HepG2 (cell line): ENCODE results near the gene AEBP1. TPM values are rescaled to one million over a fixed set of nuclear protein-coding genes. Genes with fewer than 3 reads are reported as not detected.
A peak's percentile ranks its signal among the peaks of the same experiment; 100 is the strongest.

Experiments used
- BATF2 ChIP-seq: sonication (generic); formaldehyde crosslinking; IDR thresholded peaks from 2 replicates; pipeline ENCODE4 v1.8.0; 2022; ENCODE audit warnings: mild to moderate bottlenecking, missing genetic modification reagents, moderate library complexity
- BCL6 ChIP-seq: IDR thresholded peaks from 2 replicates; pipeline ENCODE4 v1.6.1; 2016; ENCODE audit warnings: missing genetic modification reagents, missing compliant biosample characterization
- ESRRA ChIP-seq: sonication (generic); formaldehyde crosslinking; IDR thresholded peaks from 2 replicates; pipeline ENCODE4 v1.5.1; 2020; ENCODE audit warnings: mild to moderate bottlenecking, low read depth, missing genetic modification reagents
- EZH2 ChIP-seq: conservative IDR thresholded peaks from 2 replicates; pipeline ENCODE4 v1.6.1; 2012; ENCODE audit warnings: mild to moderate bottlenecking, low read depth, low read length, moderate library complexity
- FOXP1 ChIP-seq, 2 experiments: fragments of 450-650 bp in 1 of 2; IDR thresholded peaks; 2 replicates each; pipeline ENCODE4 v1.6.1; 2017 to 2018; ENCODE audit warnings: antibody characterized with exemption in 1 of 2
- GABPA ChIP-seq, 2 experiments: IDR thresholded peaks; 2 replicates each; pipeline ENCODE4 v1.6.1; 2011 to 2016; ENCODE audit warnings: low read depth in 2 of 2, low read length in 1 of 2, missing biosample characterization in 1 of 2, missing genetic modification characterization in 1 of 2
- HMG20A ChIP-seq: IDR thresholded peaks from 2 replicates; pipeline ENCODE4 v1.6.1; 2016; ENCODE audit warnings: borderline replicate concordance
- HNF4G ChIP-seq, 2 experiments: sonication (generic) in 1 of 2; formaldehyde crosslinking in 1 of 2; IDR thresholded peaks; 2 replicates each; pipeline versions ENCODE4 v1.4.0 to v1.6.1; 2011 to 2020; ENCODE audit warnings: borderline replicate concordance in 2 of 2, low read depth in 2 of 2, mild to moderate bottlenecking in 2 of 2, low read length in 1 of 2, missing genetic modification reagents in 1 of 2, moderate library complexity in 1 of 2
- JARID2 ChIP-seq: sonication (generic); formaldehyde crosslinking; IDR thresholded peaks from 2 replicates; pipeline ENCODE4 v1.8.1; 2023; ENCODE audit warnings: missing genetic modification reagents, inconsistent platforms; ENCODE audit not compliant: insufficient replicate concordance
- MAX ChIP-seq: IDR thresholded peaks from 2 replicates; pipeline ENCODE4 v1.6.1; 2012; ENCODE audit warnings: inconsistent platforms
- MEIS2 ChIP-seq: sonication (generic); formaldehyde crosslinking; IDR thresholded peaks from 2 replicates; pipeline ENCODE4 v1.9.0; 2021; ENCODE audit warnings: mild to moderate bottlenecking, missing genetic modification reagents
- MLX ChIP-seq: IDR thresholded peaks from 2 replicates; pipeline ENCODE4 v1.6.1; 2016
- NFKB2 ChIP-seq: sonication (generic); formaldehyde crosslinking; IDR thresholded peaks from 2 replicates; pipeline ENCODE4 v1.4.0; 2020; ENCODE audit warnings: missing genetic modification reagents, borderline replicate concordance
- NFRKB ChIP-seq: fragments of 450-650 bp; IDR thresholded peaks from 2 replicates; pipeline ENCODE4 v1.6.1; 2017
- NFYC ChIP-seq: IDR thresholded peaks from 2 replicates; pipeline ENCODE4 v1.6.1; 2016; ENCODE audit warnings: missing genetic modification reagents, missing compliant biosample characterization
- PCBP1 ChIP-seq: fragments of 200-400 bp; formaldehyde crosslinking; IDR thresholded peaks from 2 replicates; pipeline ENCODE4 v1.6.1; 2017; ENCODE audit warnings: mild to moderate bottlenecking, low read depth, low read length, borderline replicate concordance
- PPARG ChIP-seq: conservative IDR thresholded peaks from 2 replicates; pipeline ENCODE4 v1.6.1; 2016; ENCODE audit warnings: missing biosample characterization, missing genetic modification reagents
- SP1 ChIP-seq, 2 experiments: fragments of 450-650 bp in 1 of 2; sonication (generic) in 1 of 2; formaldehyde crosslinking in 1 of 2; IDR thresholded peaks; 2 replicates each; pipeline versions ENCODE4 v1.4.0 to v1.6.1; 2016 to 2020; ENCODE audit warnings: missing genetic modification reagents in 1 of 2
- TFDP1 ChIP-seq: IDR thresholded peaks from 2 replicates; pipeline ENCODE4 v1.6.1; 2016; ENCODE audit warnings: missing compliant biosample characterization, missing genetic modification reagents, borderline replicate concordance
- YY1 ChIP-seq: IDR thresholded peaks from 2 replicates; pipeline ENCODE4 v1.6.1; 2011; ENCODE audit warnings: low read length, low read depth, moderate library complexity, mild to moderate bottlenecking; ENCODE audit not compliant: insufficient read depth, insufficient replicate concordance
- ZGPAT ChIP-seq: IDR thresholded peaks from 2 replicates; pipeline ENCODE4 v1.6.1; 2016; ENCODE audit warnings: mild to moderate bottlenecking
- ZKSCAN8 ChIP-seq: IDR thresholded peaks from 2 replicates; pipeline ENCODE4 v1.6.1; 2016; ENCODE audit warnings: borderline replicate concordance, missing genetic modification reagents, missing compliant biosample characterization
- ZNF101 ChIP-seq: sonication (generic); formaldehyde crosslinking; IDR thresholded peaks from 2 replicates; pipeline ENCODE4 v1.4.0; 2020; ENCODE audit warnings: mild to moderate bottlenecking, low read depth, missing genetic modification reagents, borderline replicate concordance
- ZNF484 ChIP-seq: sonication (generic); formaldehyde crosslinking; IDR thresholded peaks from 2 replicates; pipeline ENCODE4 v1.5.1; 2020; ENCODE audit warnings: mild to moderate bottlenecking, low read depth, missing genetic modification reagents, borderline replicate concordance
- ZNF773 ChIP-seq: sonication (generic); formaldehyde crosslinking; IDR thresholded peaks from 2 replicates; pipeline ENCODE4 v1.4.0; 2020; ENCODE audit warnings: missing genetic modification reagents, borderline replicate concordance
- polyA plus RNA-seq, 8 experiments: library from polyadenylated mRNA; depleted of rRNA in 3 of 8; stranded (reverse) in 7 of 8; unstranded in 1 of 8; fragments of >200 nt; fragmentation: Illumina TruSeq in 4 of 8; extraction: Trizol in 4 of 8; gene quantifications; 2 replicates each; pipeline versions ENCODE4 v1.2.1 to v1.2.3, GENCODE V29; 2011 to 2016; ENCODE audit warnings: low read depth in 4 of 8, missing spikeins in 1 of 8, mixed read lengths in 1 of 8; ENCODE audit not compliant: insufficient read depth in 1 of 8
- total RNA-seq, 5 experiments: library from RNA; depleted of rRNA; stranded (reverse); fragments of >200 nt; fragmentation: Illumina TruSeq; extraction: Trizol; gene quantifications; 2 replicates each; pipeline ENCODE4 v1.2.3, GENCODE V29; 2016; ENCODE audit warnings: low read depth in 1 of 5

AEBP1 gene
- total and polyA plus RNA-seq, 2 of the 13 experiments (the other 11 are each of a cell fraction or from before 2014, with no cell fraction given), result 0.22 to 0.55 TPM

- TF ChIP-seq YY1 (no peak), JARID2 (CRISPR knock-in tag) (no peak), MEIS2 (CRISPR knock-in tag) (peak; percentile 24; the same call in 1 of the 2 replicates), EZH2 (no peak), BATF2 (CRISPR knock-in tag) (no peak), GABPA (IDR thresholded peaks at IDR 0.05; ENCODE audit: low read depth, low read length) (no peak), GABPA (CRISPR knock-in tag; IDR thresholded peaks at IDR 0.05; ENCODE audit: low read depth) (peak; percentile 57), ZGPAT (peak; percentile 43; the same call in 1 of the 2 replicates), ZNF484 (CRISPR knock-in tag) (no peak), ESRRA (0 out of 2 replicates have a peak, but pooled peaks have one; percentile 45), SP1 (IDR thresholded peaks at IDR 0.05) (no peak), SP1 (CRISPR knock-in tag; IDR thresholded peaks at IDR 0.05) (0 out of 2 replicates have a peak, but pooled peaks have one; percentile 26), NFKB2 (CRISPR knock-in tag) (peak; percentile 39; the same call in 1 of the 2 replicates), TFDP1 (no peak), HMG20A (CRISPR knock-in tag) (no peak), NFYC (CRISPR knock-in tag) (peak; percentile 77), PPARG (CRISPR knock-in tag) (peak; percentile 100), PCBP1 (no peak), MAX (peak; percentile 86), MLX (CRISPR knock-in tag) (0 out of 2 replicates have a peak, but pooled peaks have one; percentile 47), ZKSCAN8 (CRISPR knock-in tag) (peak; percentile 41; the same call in 1 of the 2 replicates), FOXP1 (IDR thresholded peaks at IDR 0.05) (no peak), FOXP1 (CRISPR knock-in tag; IDR thresholded peaks at IDR 0.05) (no peak), ZNF773 (CRISPR knock-in tag) (no peak), ZNF101 (CRISPR knock-in tag) (no peak), HNF4G (IDR thresholded peaks at IDR 0.05; ENCODE audit: borderline replicate concordance, low read depth, low read length) (peak; percentile 95), HNF4G (CRISPR knock-in tag; IDR thresholded peaks at IDR 0.05; ENCODE audit: borderline replicate concordance, low read depth) (peak; percentile 79; the same call in 1 of the 2 replicates), NFRKB (no peak), BCL6 (CRISPR knock-in tag) (peak; percentile 46; the same call in 1 of the 2 replicates)
These were observed 27.3 kb downstream of the AEBP1 start (continued) for GRCh38 chr7:44131173-44132029.
